Stimulated activated CD8-positive, alpha-beta memory T cell treated with anti-CD3 and anti-CD28 coated beads, Interleukin-7, amount 100 ng/mL, for 48 hours (primary cell): ENCODE results near the gene CPED1.
"Not testable (repeated sequence)": the region's sequence is repeated elsewhere in the genome, so short reads cannot be mapped to it uniquely, and the experiment has no call there.

Source experiments
- DNase-seq, 2 donors: peaks; one replicate each; pipeline ENCODE4 v3.0.0-alpha.2; 2020; ENCODE audit warnings: low read depth in 1 of 2; ENCODE audit errors: extremely low read depth in 1 of 2

The CPED1 gene

DNA sequence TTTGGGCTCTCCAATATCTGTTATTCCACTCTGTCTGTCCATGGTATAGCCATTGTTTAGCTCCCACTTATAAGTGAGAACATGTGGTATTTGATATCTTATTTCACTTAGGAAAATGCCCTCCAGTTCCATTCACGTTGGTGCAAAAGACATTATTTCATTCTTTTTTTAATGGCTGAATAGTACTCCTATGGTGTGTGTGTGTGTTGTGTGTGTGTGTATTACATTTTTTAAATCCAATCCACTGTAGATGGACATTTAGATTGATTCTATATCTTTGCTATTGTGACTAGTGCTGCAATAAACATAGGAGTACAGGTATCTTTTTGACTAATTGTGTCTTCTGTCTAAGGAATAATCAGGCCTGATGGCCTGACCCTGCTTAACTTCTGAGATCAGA is 7.4 kb upstream of the CPED1 start:
- no peak for DNase-seq

DNA sequence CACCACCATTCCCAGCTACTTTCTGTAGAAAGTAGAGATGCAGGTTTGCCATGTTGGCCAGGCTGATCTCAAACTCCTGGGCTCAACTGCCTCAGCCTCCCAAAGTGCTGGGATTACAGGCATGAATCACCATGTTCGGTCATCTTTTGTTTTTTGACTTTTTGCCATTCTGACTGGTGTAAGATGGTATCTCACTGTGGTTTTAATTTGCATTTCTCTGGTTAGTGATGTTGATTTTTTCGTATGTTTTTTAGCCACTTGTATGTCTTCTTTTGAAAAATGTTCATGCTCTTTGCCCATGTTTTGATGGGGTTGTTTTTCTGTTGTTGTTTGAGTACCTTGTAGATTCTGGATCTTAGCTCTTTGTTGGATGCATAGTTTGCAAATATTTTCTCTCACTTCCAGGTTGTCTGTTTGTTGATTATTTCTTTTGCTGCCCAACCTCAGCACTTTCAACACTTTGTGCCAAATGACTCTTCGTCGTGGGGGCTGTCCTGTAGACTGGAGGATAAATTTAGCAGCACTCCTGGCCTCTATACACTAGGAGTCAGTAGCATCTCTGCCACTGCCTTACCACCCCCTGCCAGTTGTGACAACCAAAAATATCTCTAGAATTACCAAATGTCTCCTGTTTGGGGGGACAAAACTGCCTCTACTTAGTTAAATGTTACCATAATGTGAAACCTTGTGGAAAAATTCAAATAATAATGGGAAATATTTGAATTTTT is 6.5 kb upstream of the CPED1 start:
- no peak for DNase-seq

DNA sequence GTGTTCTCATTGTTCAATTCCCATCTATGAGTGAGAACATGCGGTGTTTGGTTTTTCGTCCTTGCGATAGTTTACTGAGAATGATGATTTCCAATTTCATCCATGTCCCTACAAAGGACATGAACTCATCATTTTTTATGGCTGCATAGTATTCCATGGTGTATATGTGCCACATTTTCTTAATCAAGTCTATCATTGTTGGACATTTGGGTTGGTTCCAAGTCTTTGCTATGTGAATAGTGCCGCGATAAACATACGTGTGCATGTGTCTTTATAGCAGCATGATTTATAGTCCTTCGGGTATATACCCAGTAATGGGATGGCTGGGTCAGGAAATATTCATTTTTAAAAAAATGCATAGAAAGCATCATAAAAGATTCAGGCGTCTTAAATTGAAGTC is 4.9 kb upstream of the CPED1 start:
- not testable (repeated sequence) for DNase-seq

DNA sequence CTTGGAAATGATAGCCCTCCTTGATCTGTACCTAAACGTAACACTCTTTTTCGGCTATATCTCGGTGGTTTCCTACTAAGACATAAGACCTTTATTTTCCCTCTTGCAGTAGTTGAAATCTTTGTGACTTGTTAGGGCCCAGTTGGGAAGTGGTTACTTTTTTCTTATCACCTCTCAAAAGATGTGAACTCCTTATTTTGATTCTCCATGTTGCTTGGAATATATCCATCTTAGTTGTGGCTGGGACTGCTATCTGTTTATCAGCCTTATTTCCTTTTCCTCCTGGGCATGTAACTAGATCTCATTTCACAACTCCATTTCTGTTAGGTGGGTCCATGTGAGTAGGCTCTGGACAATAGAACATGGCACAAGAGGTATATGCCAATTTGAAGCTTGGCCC is 4.1 kb upstream of the CPED1 start:
- DNase-seq, result no peak

DNA sequence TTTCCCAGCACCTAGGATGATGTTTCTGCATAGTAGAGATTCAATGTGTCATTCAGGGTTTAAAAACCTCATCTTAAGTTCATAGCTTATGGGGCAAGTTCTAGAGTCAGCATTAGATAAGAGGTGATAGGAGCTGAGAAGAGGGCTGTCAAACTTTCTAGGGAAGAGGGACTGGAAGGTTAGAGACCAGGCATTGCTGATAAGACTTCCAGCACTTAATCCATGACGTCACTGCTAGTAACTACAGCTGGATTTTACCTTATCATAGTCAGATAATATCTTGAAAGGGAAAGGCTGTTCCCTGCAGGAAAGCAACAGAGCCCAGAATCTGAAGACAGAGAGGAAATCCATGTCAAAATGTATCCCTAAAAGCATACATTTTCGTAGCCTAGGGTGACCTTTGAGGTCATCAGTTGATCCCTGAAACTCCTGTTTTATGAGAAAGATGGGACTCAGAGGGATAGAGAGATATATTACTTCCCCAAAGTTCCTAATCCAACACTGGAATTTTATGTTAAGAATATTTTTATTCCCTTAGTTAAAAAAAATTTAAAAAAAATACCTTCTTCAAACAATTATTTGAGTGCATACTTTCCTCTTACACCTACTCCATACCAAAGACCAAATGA is 3.3 kb upstream of the CPED1 start:
- no peak for DNase-seq

DNA sequence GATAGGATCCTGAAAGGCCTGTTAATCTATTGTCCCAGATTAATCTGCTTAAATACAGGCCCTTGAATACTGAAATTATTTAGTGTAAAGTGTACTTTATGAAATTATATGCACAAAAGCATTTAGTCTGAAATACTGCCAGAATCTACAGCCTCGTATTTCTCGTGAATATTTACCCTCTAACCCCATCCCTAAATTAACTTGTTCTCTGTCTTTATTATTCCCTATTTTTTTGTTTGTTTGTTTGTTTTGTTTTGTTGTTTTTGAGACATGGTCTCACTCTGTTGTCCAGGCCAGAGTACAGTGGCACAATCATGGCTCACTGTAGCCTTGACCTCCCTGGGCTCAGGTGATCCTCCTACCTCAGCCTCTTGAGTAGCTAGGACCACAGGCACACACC is 2.7 kb upstream of the CPED1 start:
- DNase-seq, result no peak

DNA sequence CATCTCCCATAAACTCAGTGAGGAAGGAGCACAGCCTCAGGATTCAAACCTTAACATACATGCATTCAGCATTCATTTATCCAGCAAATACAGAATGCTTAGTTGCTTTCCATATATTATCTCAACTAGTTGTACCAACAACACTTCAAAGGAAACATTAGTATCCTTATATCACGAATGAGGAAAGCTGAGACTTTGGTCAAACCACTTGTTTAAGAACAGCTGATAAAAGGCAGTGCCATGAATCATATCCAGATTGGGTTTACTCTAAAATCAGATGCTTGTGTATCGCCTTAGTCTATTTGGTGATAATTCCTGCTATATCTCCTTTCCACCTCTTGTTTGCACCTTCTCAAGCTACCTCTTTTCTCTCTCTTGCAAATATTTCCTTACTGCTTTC is 1.9 kb upstream of the CPED1 start:
- DNase-seq, result no peak

DNA sequence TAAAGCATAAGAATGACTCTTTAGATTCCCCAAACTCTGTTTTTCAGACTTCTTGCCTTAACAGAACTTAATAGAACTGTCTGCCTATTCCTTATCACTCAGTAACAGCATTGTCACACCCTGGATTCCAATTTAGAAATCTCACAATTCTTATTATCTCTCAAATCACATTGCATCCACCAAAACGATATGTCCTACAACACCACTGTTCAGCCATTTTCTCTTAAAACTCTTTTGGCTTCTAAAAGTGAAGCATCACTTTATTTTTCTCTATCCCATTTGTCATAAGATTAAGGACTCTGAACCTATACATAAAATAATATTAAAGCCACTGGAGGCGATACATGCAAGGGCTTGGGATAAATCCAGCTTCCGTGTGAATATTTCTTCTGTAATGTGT is 1.2 kb upstream of the CPED1 start:
- DNase-seq, result no peak

DNA sequence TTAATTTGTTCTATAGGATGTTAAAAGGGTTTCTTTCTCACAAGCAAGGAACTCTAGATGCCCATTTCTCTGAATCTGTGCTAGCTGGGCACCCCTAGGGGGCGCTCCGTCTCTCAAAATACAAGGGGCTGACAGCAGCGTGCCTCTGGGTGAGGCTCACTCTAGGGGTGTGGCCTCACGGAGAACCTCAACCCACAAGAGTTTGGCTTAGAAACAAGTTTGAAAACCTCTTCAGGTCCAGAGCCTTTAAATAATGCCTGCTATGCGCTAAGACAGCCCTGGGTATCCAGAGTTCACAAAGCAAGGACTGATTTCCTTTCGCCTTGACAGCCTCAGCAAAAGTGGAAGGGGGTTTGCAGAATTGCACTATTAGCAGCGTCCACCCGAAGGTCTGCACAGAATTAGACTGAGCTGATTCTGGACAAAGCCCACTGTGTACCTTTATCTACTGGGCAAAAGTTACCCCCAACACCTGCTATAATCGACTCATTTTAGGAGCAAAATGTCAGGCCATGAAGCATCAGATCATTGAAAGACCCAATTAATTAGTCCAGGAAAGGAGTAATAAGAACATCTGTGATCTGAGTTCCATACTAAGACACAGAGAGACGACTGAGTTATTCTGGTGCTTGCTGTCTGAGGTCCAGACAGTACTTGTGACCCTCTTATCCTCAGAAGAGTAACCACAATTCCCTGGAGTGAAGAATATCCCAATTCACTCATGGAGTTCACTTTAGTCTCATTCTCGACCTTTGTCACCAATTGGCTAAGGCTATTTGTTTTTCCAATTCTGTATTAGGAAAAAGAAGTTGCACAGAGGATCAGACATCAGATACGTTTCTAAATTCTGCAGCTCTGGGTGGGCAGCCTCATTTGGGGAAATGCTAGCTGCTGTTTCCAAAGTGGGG is 574 bp upstream of the CPED1 start:
- DNase-seq, result peak; percentile 60 to 71

DNA sequence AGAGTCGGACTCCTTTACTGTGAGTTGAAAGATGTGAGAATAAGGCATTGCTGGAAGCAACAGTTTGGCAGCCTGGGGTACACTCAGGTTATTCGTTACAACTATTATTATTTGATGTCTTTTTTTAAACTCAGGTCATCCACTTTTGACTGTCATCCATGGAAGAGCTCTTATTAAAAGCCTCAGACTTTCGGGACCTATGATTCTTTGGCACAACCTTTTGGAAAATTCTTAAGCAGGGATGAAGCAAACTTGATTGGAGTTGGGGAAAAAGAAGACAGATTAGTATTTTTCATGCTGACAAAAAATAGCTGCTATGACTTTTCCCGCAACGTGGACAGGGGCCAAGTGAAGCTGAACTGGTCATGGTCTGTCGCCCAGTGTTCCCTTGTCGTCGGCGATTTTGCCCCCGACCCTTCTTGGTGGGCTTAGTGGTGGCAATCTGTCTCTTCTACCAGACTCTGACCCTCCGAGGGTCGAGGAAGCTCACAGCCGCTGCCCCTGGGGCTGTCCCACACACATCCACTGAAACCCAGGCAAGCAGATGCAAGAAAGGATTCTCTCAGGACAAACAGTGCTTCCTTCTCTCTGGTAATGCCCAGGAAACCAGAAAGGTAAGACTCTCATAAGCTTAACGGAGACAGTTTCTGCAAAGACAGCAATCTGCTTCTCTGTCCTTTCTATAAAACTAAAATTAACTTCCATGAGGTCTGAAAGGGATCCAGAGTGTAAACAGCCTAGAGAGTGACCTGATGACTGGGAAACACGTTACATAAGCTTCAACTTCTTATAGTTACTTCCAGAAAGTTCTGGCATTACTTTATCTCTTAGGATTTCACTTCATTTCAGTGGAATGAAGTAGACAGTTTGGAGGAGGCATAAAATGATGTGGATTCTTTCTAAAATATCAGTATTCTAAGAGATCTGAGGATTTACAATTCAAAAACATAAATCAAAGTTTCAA is 1.0 kb downstream of the CPED1 start:
- no peak for DNase-seq

DNA sequence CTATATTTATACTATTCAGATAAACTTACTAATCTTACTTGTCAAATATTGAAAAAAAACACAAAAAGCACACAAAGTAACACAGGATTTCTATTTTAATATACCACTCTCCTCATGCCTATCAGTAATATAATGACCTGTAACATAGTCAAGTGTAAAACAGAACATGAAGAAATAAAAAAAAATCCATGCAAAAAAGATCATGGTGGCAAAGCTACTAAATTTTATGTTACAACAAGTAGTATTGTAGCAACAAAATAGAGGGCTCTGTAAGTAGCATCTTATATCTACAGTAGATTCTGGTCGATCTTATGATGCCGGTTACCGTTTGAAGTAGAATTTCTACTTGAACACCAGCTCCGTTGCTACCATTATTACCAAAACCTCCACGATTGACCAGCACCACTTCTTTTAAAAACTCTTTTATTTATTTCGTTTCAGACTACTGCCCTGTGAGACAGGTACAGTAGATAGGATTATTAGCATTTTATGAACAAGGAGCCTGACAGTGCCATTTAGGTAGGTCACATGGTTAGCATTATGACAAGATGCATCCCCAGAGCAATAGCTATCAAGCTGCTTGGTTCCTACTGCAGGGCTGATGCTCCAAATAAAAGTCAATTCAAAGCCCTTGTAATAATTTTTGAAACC is 2.1 kb downstream of the CPED1 start:
- no peak for DNase-seq

DNA sequence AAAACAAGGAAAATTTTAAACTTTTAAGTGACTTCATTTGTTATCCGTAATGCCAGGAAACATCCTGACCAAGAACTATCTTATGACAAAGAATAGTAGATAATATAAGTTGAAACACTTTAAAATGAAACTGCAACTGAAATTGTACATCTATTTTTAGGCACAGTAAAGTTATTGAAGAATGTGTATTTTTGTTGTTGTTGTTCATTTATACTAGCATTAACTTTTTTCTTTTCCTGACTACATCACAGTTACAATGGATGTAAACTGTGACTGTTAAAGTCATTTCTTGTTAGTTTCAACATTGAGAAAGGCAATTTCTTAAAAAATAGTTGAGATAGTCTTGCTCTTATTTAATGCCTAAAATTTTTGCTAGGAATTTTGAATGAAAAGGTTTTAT is 2.6 kb downstream of the CPED1 start:
- DNase-seq, result no peak

DNA sequence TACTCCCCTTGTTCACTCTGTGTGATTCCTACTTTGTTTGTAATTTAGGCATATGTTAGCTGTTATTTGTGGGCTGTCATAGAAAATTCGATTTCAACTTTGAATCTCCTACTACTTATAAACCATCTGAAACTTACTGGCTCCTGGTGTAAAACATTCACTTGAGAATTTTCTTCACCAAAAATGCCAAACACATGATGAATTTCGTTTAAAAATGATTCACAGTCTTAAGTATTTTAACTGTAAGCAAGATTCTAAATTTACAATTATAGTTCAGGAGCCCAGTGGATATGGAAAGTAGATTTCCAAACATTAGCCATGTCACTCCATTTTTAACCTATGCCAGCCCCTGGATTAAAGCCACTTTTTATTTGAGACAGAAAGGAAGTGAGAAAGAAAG is 3.1 kb downstream of the CPED1 start:
- no peak for DNase-seq

DNA sequence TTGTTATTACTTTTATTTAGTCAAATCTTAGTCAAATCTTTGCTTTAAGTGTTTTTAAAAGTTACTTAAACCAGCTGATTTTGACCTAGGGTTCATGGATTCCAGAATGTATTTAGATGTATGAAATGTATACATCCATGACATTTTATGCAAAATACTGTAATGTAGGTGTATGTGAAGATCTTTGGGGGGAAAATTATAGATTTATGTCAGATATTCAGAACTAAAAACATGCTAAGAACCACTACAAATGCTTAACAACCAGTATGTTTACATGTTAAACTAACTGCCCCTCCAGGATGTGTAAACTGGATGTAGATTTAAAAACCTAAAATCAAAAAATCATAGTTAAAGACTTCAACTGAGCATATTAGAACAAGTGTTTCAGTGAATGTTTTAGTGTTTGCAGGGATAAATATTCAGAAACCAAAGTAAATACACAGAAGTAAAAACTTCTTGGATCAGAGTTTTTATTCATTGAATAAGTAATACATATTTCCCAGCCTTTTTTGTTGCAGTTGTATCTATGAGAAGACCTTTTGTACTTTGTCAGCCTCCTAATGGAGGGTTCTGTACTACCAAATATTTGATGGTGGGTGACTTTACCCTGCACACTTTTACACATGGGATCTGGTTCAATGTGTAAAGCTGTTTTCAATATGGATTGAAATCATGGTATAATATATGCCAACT is 3.9 kb downstream of the CPED1 start:
- no peak for DNase-seq

DNA sequence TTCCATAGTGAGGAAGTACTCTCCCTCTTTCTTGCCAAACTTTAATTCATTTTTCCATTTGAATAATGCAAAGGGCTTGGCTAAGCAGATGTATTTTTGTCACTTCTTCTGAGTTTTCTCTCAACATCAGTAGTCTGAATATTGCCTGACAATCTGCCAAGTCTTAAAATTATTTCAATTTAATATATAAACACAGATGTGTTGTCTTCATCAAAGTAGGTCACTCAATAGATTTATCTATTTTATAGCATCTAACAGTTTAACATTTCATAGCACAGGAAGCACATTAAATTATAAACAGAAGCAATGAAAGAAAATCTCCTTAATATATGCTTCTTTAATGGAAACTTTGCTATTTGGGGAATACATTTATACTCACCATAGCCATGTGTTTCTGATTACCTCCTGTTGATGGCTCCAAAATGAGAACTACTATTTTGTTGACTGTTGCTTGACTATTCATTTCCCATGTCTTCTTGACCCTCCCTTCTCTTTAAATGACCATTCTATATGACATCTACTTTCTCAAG is 4.5 kb downstream of the CPED1 start:
- no peak for DNase-seq

DNA sequence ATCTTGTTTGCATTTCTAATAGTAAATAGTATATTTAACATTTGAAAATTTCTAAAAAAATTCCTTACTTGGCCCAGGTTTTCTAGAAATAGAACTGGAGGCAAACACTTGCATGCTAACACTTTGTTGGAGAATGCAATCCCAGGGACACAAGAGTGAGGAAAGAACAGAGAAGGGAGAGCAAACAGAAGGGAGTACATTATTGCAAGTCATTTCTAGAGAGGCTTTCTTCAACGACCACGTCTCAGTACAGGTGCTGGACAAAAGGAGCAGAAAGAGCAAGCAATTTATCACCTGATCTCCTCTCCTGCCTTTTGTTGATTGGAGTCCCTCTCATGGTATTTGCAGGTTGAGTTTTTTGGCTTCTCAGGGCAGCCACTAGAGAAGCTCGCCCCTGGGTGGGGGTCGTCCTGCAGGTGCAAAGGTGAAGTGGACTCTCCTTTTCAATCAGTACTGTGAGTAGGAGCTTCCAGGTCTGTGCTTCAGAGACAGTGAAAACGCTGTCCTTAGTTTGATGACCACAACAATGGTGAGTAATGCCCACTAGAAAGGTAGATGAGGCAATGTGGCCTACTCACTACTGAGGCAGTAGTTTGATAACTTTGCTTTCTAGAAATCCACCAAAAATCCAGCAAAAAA is 5.2 kb downstream of the CPED1 start:
- DNase-seq, result no peak

DNA sequence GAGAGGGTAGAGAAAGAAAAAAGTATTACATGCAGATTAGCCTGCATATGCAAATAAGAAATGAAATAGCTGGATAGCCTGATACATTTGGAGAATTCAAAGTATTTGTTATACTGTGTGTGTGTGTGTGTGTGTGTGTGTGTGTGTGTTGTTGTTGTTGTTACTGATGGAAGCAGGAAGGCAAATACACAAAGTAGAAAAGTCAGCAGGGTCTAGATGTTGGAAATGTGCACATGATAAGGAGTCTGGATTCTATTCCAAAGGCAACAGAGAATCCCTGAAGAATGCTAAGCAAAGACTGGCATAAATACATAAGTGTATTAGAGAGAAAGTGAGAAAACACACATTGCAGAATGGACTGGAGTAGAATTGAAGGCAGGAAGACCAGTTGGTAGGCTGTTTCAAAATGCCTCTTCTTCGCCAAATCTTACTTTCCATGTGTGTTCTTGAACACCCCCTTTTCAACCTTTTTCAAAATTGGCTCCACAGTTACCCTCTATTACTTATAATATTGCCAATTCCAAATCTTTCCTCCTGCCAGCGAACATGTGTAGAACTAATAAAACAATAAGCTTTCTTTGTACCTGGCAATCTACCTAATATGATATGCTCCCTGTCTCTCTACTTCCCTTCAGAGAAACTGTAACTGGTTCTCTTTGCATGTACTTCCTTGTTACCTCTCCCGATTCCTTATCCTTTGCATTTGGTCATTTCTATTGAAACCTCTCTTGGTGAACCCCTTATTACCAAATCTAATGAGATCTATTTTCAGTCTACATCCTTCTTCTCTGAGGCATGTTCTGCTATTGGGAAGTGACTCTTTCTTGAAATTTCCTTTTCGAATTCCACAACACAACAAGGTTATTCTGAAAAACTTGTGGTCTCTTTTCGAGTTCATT is 6.2 kb downstream of the CPED1 start:
- DNase-seq, result no peak

DNA sequence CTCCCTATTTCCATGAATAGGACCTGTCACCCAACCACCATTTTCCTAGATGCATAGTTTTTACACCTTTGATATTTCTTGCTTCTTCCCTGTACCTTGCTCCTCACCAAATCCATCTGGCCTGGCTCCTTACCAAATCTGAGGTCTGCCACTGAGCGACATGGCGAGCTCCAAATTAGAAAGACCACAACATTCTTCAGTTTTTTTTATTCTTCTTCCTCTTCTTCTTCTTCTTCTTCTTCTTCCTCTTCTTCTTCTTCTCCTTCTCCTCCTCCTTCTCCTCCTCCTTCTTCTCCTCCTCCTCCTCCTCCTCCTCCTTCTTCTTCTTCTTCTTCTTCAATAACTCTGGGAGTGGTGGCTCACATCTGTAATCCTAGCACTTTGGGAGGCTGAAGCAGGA is 7.1 kb downstream of the CPED1 start:
- DNase-seq, result no peak
